Neural cell (in vitro differentiated cells): ENCODE measurements around the gene PPP1R12C. TPM values are rescaled to one million over a fixed set of nuclear protein-coding genes. Genes with fewer than 3 reads are reported as not detected.

ENCODE experiments used
- H2AFZ ChIP-seq: fragments of 200-600, 300-800 bp; sonication (generic), shearing (Covaris generic); 2 replicates; pipeline ENCODE4 v1.6.0; 2014; ENCODE audit warnings: low read depth, mild to moderate bottlenecking, antibody characterized with exemption, low read length, moderate library complexity
- H3F3A ChIP-seq: fragments of 200-600 bp; shearing (Covaris generic); 2 replicates; pipeline ENCODE4 v1.6.1; 2016; ENCODE audit warnings: mild to moderate bottlenecking, moderate library complexity, mixed read lengths, antibody characterized with exemption, low read length; ENCODE audit not compliant: insufficient read depth, poor library complexity, severe bottlenecking
- H3K27ac ChIP-seq: fragments of 200-600, 300-800 bp; sonication (generic), shearing (Covaris generic); 2 replicates; pipeline ENCODE4 v1.5.1; 2014; ENCODE audit warnings: mild to moderate bottlenecking, low read length, moderate library complexity
- H3K27me3 ChIP-seq: fragments of 300-800, 200-600 bp; sonication (generic), shearing (Covaris generic); 2 replicates; pipeline ENCODE4 v1.6.0; 2014; ENCODE audit warnings: mild to moderate bottlenecking, low read depth, low read length, moderate library complexity; ENCODE audit not compliant: insufficient read depth
- H3K36me3 ChIP-seq: fragments of 300-800, 200-600 bp; sonication (generic), shearing (Covaris generic); 2 replicates; pipeline ENCODE4 v1.5.1; 2014; ENCODE audit warnings: mild to moderate bottlenecking, antibody characterized with exemption, low read length, moderate library complexity; ENCODE audit not compliant: insufficient read depth
- H3K4me2 ChIP-seq: fragments of 300-800, 200-600 bp; sonication (generic), shearing (Covaris generic); 2 replicates; pipeline ENCODE4 v1.6.0; 2014; ENCODE audit warnings: mild to moderate bottlenecking, low read length
- H3K4me3 ChIP-seq: fragments of 300-800, 200-600 bp; sonication (generic), shearing (Covaris generic); 2 replicates; pipeline ENCODE4 v1.5.1; 2014; ENCODE audit warnings: mild to moderate bottlenecking, low read length, moderate library complexity
- H3K79me2 ChIP-seq: fragments of 200-600 bp; shearing (Covaris generic); replicated peaks from 2 replicates; pipeline ENCODE4 v1.6.0; 2014; ENCODE audit warnings: mild to moderate bottlenecking, low read length, moderate library complexity; ENCODE audit not compliant: insufficient read depth
- H3K9ac ChIP-seq: fragments of 300-800, 200-600 bp; sonication (generic), shearing (Covaris generic); 2 replicates; pipeline ENCODE4 v1.6.1; 2016; ENCODE audit warnings: mild to moderate bottlenecking, low read length, mixed read lengths
- H3K9me2 ChIP-seq: fragments of 200-600 bp; shearing (Covaris generic); 2 replicates; pipeline ENCODE4 v1.6.1; 2016; ENCODE audit warnings: mild to moderate bottlenecking, low read length, mixed read lengths; ENCODE audit not compliant: insufficient read depth
- H3K9me3 ChIP-seq: fragments of 200-600, 300-800 bp; sonication (generic), shearing (Covaris generic); 2 replicates; pipeline ENCODE4 v1.6.1; 2016; ENCODE audit warnings: mild to moderate bottlenecking, mixed run types, low read length, moderate library complexity, mixed read lengths
- H4K20me1 ChIP-seq: fragments of 200-600 bp; shearing (Covaris generic); 2 replicates; pipeline ENCODE4 v1.6.1; 2016; ENCODE audit warnings: mild to moderate bottlenecking, mixed run types; ENCODE audit not compliant: insufficient read depth
- CTCF ChIP-seq: fragments of 450-650 bp; IDR thresholded peaks from 2 replicates; pipeline ENCODE4 v1.5.1; 2014; ENCODE audit warnings: antibody characterized with exemption, mild to moderate bottlenecking, moderate library complexity; ENCODE audit not compliant: poor library complexity, severe bottlenecking
- EP300 ChIP-seq: fragments of 450-650 bp; conservative IDR thresholded peaks from 2 replicates; pipeline ENCODE4 v1.6.1; 2014; ENCODE audit warnings: antibody characterized with exemption, mild to moderate bottlenecking, moderate library complexity; ENCODE audit not compliant: poor library complexity, severe bottlenecking
- EZH2 ChIP-seq: fragments of 200-600, 300-800 bp; shearing (Covaris generic), sonication (generic); IDR thresholded peaks from 2 replicates; pipeline ENCODE4 v1.6.1; 2014; ENCODE audit warnings: antibody characterized with exemption, low read length, borderline replicate concordance, mild to moderate bottlenecking; ENCODE audit not compliant: insufficient read depth, poor library complexity, severe bottlenecking
- MXI1 ChIP-seq: fragments of 450-650 bp; conservative IDR thresholded peaks from 2 replicates; pipeline ENCODE4 v1.6.1; 2014; ENCODE audit warnings: antibody characterized with exemption, mild to moderate bottlenecking; ENCODE audit not compliant: poor library complexity, severe bottlenecking
- POLR2AphosphoS5 ChIP-seq: IDR thresholded peaks from 2 replicates; pipeline ENCODE4 v1.6.1; 2012
- RAD21 ChIP-seq: fragments of 450-650 bp; conservative IDR thresholded peaks from 2 replicates; pipeline ENCODE4 v1.6.1; 2014; ENCODE audit warnings: antibody characterized with exemption, mild to moderate bottlenecking, moderate library complexity
- REST ChIP-seq: IDR thresholded peaks from 2 replicates; pipeline ENCODE4 v1.6.1; 2012; ENCODE audit warnings: borderline replicate concordance
- SMC3 ChIP-seq: fragments of 450-650 bp; conservative IDR thresholded peaks from 2 replicates; pipeline ENCODE4 v1.6.1; 2014; ENCODE audit warnings: antibody characterized with exemption, mild to moderate bottlenecking, moderate library complexity; ENCODE audit not compliant: poor library complexity
- TAF1 ChIP-seq: IDR thresholded peaks from 2 replicates; pipeline ENCODE4 v1.6.1; 2012; ENCODE audit warnings: low read depth
- polyA plus RNA-seq: library from polyadenylated mRNA; depleted of rRNA; stranded (reverse); fragments of >200 nt; gene quantifications from 2 replicates; pipeline ENCODE4 v1.2.3, GENCODE V29; 2014

PPP1R12C gene
- polyA plus RNA-seq, 1 donor from 2014 or later = 109 TPM

- no peaks in the 10 kb centered on the region for H3K9me3 ChIP-seq
- H3K4me3 ChIP-seq = no peak overlapping the region
- peaks cover 19% of the 10 kb centered on the region for H3K27me3 ChIP-seq
- no peaks in the 10 kb centered on the region for H4K20me1 ChIP-seq
- H3K4me2 ChIP-seq = no peak overlapping the region
- no peak overlapping the region for H3K27ac ChIP-seq
- no peak overlapping the region for H2AFZ ChIP-seq
- H3K9me2 ChIP-seq = no peaks in the 10 kb centered on the region
- no peaks in the 10 kb centered on the region for H3K36me3 ChIP-seq
- H3K79me2 ChIP-seq = no peaks in the 10 kb centered on the region
- no peak overlapping the region for H3K9ac ChIP-seq
- no peaks in the 10 kb centered on the region for H3F3A ChIP-seq
- no peak for TF ChIP-seq EP300
- no peak for TF ChIP-seq TAF1
- TF ChIP-seq RAD21 = no peak
- TF ChIP-seq MXI1 = no peak
- TF ChIP-seq CTCF = no peak
- TF ChIP-seq REST = no peak
- no peak for TF ChIP-seq EZH2
- no peak for TF ChIP-seq POLR2AphosphoS5
- TF ChIP-seq SMC3 = no peak
Observed at GRCh38 chr19:55145232-55145631, 27.8 kb upstream of the PPP1R12C start.

- no peak overlapping the region for H3K4me2 ChIP-seq
- H3K79me2 ChIP-seq = no peaks in the 10 kb centered on the region
- H3K27me3 ChIP-seq = peaks cover 15% of the 10 kb centered on the region
- H4K20me1 ChIP-seq = no peaks in the 10 kb centered on the region
- H3K9ac ChIP-seq = no peak overlapping the region
- H2AFZ ChIP-seq = no peak overlapping the region
- no peak for TF ChIP-seq RAD21
- TF ChIP-seq TAF1 = no peak
- no peak for TF ChIP-seq EP300
- no peak for TF ChIP-seq POLR2AphosphoS5
- no peak for TF ChIP-seq CTCF
- no peak overlapping the region for H3K27ac ChIP-seq
- H3K4me3 ChIP-seq = no peak overlapping the region
- no peaks in the 10 kb centered on the region for H3K36me3 ChIP-seq
- H3F3A ChIP-seq = no peaks in the 10 kb centered on the region
- H3K9me3 ChIP-seq = no peaks in the 10 kb centered on the region
- no peaks in the 10 kb centered on the region for H3K9me2 ChIP-seq
Observed at GRCh38 chr19:55141696-55142095, 24.3 kb upstream of the PPP1R12C start.
